Fibroblast of skin of scalp (primary cell): Measurements from ENCODE around the gene MCEMP1. TPM values are rescaled to one million over a fixed set of nuclear protein-coding genes. Genes with fewer than 3 reads are reported as not detected.

ENCODE experiments used
- DNase-seq: peaks from one replicate; pipeline ENCODE4 v3.0.0-alpha.2; 2013
- polyA plus RNA-seq, 2 experiments: library from polyadenylated mRNA; unstranded; fragments of 120-200 nt; gene quantifications; one replicate each; pipeline ENCODE4 v1.2.1, GENCODE V29; 2013; ENCODE audit not compliant: insufficient read length in 2 of 2

Gene MCEMP1
- polyA plus RNA-seq (2013, experiment 1 of 2; ENCODE audit: insufficient read length) = not detected
- polyA plus RNA-seq (2013, experiment 2 of 2; ENCODE audit: insufficient read length) = not detected

GRCh38 chr19:7676854-7677253 is at the start of gene MCEMP1:
MCEMP1 (plus strand) TSS chr19:7677090; CDS start chr19:7677121, 31 bp downstream.
- no peak for DNase-seq

- DNase-seq = no peak
These were observed 49.7 kb upstream of the MCEMP1 start for GRCh38 chr19:7627166-7627565.

GRCh38 chr19:7628589-7629311 is 48.1 kb upstream of the MCEMP1 start:
- no peak for DNase-seq

- peak; percentile 99 for DNase-seq
These were observed 47.4 kb upstream of the MCEMP1 start, which contains the start of the genes PET100 and XAB2 for GRCh38 chr19:7629347-7630054. PET100 (plus strand) TSS chr19:7629793; CDS start chr19:7629834, 41 bp downstream. XAB2 (minus strand) TSS chr19:7629545; CDS start chr19:7629527, 18 bp downstream.

GRCh38 chr19:7631577-7631976 is 45.3 kb upstream of the MCEMP1 start:
- DNase-seq = no peak

GRCh38 chr19:7632340-7633203 is 44.3 kb upstream of the MCEMP1 start:
- DNase-seq = no peak

GRCh38 chr19:7633698-7634097 is 43.2 kb upstream of the MCEMP1 start, which contains the start of gene PCP2:
PCP2 (minus strand) TSS chr19:7633719; CDS start chr19:7633457, 262 bp downstream.
- DNase-seq = no peak

GRCh38 chr19:7635670-7636069 is 41.2 kb upstream of the MCEMP1 start:
- DNase-seq = no peak

GRCh38 chr19:7636317-7636690 is 40.6 kb upstream of the MCEMP1 start:
- no peak for DNase-seq

GRCh38 chr19:7636691-7637373 is 40.1 kb upstream of the MCEMP1 start, which contains the start of gene STXBP2:
STXBP2 (plus strand) TSS chr19:7637110; CDS start chr19:7637150, 40 bp downstream.
- no peak for DNase-seq

GRCh38 chr19:7637374-7638256 is 39.3 kb upstream of the MCEMP1 start:
- no peak for DNase-seq

- no peak for DNase-seq
These were observed 38.0 kb upstream of the MCEMP1 start for GRCh38 chr19:7638802-7639465.

- DNase-seq = no peak
These were observed 37.0 kb upstream of the MCEMP1 start for GRCh38 chr19:7639863-7640348.

- no peak for DNase-seq
These were observed 36.1 kb upstream of the MCEMP1 start for GRCh38 chr19:7640803-7641202.

- DNase-seq = no peak
These were observed 35.3 kb upstream of the MCEMP1 start for GRCh38 chr19:7641290-7642276.

- no peak for DNase-seq
These were observed 34.4 kb upstream of the MCEMP1 start for GRCh38 chr19:7642295-7643030.

- no peak for DNase-seq
These were observed 33.9 kb upstream of the MCEMP1 start for GRCh38 chr19:7643031-7643415.
